ENCODE results near the gene CCDC6.
"Not testable (repeated sequence)": the region's sequence is repeated elsewhere in the genome, so short reads cannot be mapped to it uniquely, and the experiment has no call there.

The CCDC6 gene

GRCh38 chr10:59944339-59944935 is 38.1 kb upstream of the CCDC6 start:
- Histone ChIP-seq H3K27me3 (replicated peaks in 2 of 5; ENCODE audit: control insufficient read depth in 4 of 5, insufficient read depth in 5 of 5, low read length in 4 of 5) (no peaks in the 10 kb centered on the region), H3K27ac (ENCODE audit: insufficient read depth in 1 of 2, low read depth in 1 of 2, low read length in 2 of 2, poor library complexity in 1 of 2, severe bottlenecking in 2 of 2) (no peak overlapping the region), H3K4me3 (ENCODE audit: control insufficient read depth in 1 of 7, extremely low read depth in 1 of 7, insufficient read depth in 4 of 7, low read depth in 2 of 7, low read length in 6 of 7) (no peak overlapping the region), H3K9me3 (ENCODE audit: control extremely low read depth in 1 of 5, control insufficient read depth in 4 of 5, insufficient read depth in 2 of 5, low read depth in 1 of 5, low read length in 4 of 5) (no peaks in the 10 kb centered on the region), H3K36me3 (ENCODE audit: control insufficient read depth in 4 of 4, insufficient read depth in 4 of 4, low read length in 3 of 4) (no peaks in the 10 kb centered on the region), H3K4me1 (ENCODE audit: control extremely low read depth in 1 of 4, control insufficient read depth in 4 of 4, insufficient read depth in 4 of 4, low read length in 3 of 4) (no peaks in the 10 kb centered on the region)
- DNase-seq: no peak
- 95% methylated on average over 15 of the region's 16 CpGs for WGBS (ENCODE audit: insufficient coverage)
- POLR2A ChIA-PET: no interaction called here
- CTCF ChIA-PET: no interaction called here

- Histone ChIP-seq H3K4me3 (ENCODE audit: control insufficient read depth in 1 of 7, extremely low read depth in 1 of 7, insufficient read depth in 4 of 7, low read depth in 2 of 7, low read length in 6 of 7) (no peak overlapping the region), H3K4me1 (ENCODE audit: control extremely low read depth in 1 of 4, control insufficient read depth in 4 of 4, insufficient read depth in 4 of 4, low read length in 3 of 4) (no peaks in the 10 kb centered on the region), H3K9me3 (ENCODE audit: control extremely low read depth in 1 of 5, control insufficient read depth in 4 of 5, insufficient read depth in 2 of 5, low read depth in 1 of 5, low read length in 4 of 5) (no peaks in the 10 kb centered on the region), H3K36me3 (ENCODE audit: control insufficient read depth in 4 of 4, insufficient read depth in 4 of 4, low read length in 3 of 4) (no peaks in the 10 kb centered on the region), H3K27ac (ENCODE audit: insufficient read depth in 1 of 2, low read depth in 1 of 2, low read length in 2 of 2, poor library complexity in 1 of 2, severe bottlenecking in 2 of 2) (no peak overlapping the region), H3K27me3 (replicated peaks in 2 of 5; ENCODE audit: control insufficient read depth in 4 of 5, insufficient read depth in 5 of 5, low read length in 4 of 5) (no peaks in the 10 kb centered on the region)
- 96% methylated on average over 3 of the region's 4 CpGs for WGBS (ENCODE audit: insufficient coverage)
- ChIA-PET POLR2A (no interaction called here), CTCF (interaction anchor here (0.6 kb wide), 1 partner anchor 83 kb away, joined by 3 read pairs; no protein-coding TSS in a partner anchor)
- DNase-seq: no peak
Observed at GRCh38 chr10:59942556-59942955, 36.2 kb upstream of the CCDC6 start.

DNA sequence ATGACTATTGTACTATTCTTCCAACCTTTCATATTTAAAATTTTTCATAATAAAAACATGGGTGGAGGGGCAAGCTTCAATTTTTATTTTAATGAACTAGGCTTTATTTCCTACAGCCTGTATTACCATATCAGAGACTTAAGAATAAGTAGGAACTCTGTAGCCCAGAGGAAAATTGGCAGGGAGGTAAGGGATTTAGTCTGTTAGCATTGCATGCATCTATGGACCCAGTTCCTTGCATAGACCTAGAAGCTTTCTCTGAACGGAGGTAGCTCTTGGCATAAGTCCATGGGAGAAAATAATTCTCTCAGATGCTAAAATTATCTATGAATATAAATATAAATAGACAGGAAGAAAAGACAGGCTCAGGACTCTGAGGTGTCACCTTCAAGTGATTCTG is 31.4 kb upstream of the CCDC6 start:
- POLR2A ChIA-PET: no interaction called here
- no peak for DNase-seq
- no peaks in the 10 kb centered on the region for H3K36me3 ChIP-seq (ENCODE audit: control insufficient read depth in 4 of 4, insufficient read depth in 4 of 4, low read length in 3 of 4)
- H3K4me3 ChIP-seq (ENCODE audit: control insufficient read depth in 1 of 7, extremely low read depth in 1 of 7, insufficient read depth in 4 of 7, low read depth in 2 of 7, low read length in 6 of 7): no peak overlapping the region
- H3K27ac ChIP-seq (ENCODE audit: insufficient read depth in 1 of 2, low read depth in 1 of 2, low read length in 2 of 2, poor library complexity in 1 of 2, severe bottlenecking in 2 of 2): no peak overlapping the region
- no peaks in the 10 kb centered on the region for H3K9me3 ChIP-seq (ENCODE audit: control extremely low read depth in 1 of 5, control insufficient read depth in 4 of 5, insufficient read depth in 2 of 5, low read depth in 1 of 5, low read length in 4 of 5)
- H3K4me1 ChIP-seq (ENCODE audit: control extremely low read depth in 1 of 4, control insufficient read depth in 4 of 4, insufficient read depth in 4 of 4, low read length in 3 of 4): peaks cover 0 to 11% (median 0%) of the 10 kb centered on the region in 4 experiments
- CTCF ChIA-PET: interaction anchor here (1.2 kb wide), 1 partner anchor 10 kb away, joined by 4 read pairs; no protein-coding TSS in a partner anchor
- H3K27me3 ChIP-seq (replicated peaks in 2 of 5; ENCODE audit: control insufficient read depth in 4 of 5, insufficient read depth in 5 of 5, low read length in 4 of 5): no peaks in the 10 kb centered on the region
- no CpG with 5 or more reads among the region's 1 CpG for WGBS (ENCODE audit: insufficient coverage)

DNA sequence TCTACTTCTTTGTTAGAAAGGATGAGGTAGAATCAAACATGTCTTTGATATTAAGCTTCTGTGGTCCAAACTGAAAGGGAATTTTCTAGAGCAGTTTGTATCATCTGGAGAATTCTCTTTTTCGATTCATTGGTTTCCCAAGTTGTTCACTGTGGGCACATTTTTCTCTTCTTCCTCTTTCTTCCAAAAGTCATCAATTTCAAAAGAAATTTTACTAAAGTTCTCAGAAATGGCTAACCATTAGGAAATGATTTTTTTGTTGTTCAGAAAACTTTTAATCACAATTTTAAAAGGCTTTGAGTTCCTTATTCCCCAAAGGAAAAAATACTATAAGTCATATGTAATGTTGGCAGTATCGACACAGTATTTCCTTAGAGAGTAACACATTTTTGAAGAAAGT is 28.3 kb upstream of the CCDC6 start:
- POLR2A ChIA-PET: no interaction called here
- H3K9me3 ChIP-seq (ENCODE audit: control extremely low read depth in 1 of 5, control insufficient read depth in 4 of 5, insufficient read depth in 2 of 5, low read depth in 1 of 5, low read length in 4 of 5): peaks cover 0 to 2% (median 0%) of the 10 kb centered on the region in 5 experiments
- CTCF ChIA-PET: no interaction called here
- DNase-seq: no peak
- peaks cover 0 to 11% (median 0%) of the 10 kb centered on the region in 4 experiments for H3K4me1 ChIP-seq (ENCODE audit: control extremely low read depth in 1 of 4, control insufficient read depth in 4 of 4, insufficient read depth in 4 of 4, low read length in 3 of 4)
- H3K27me3 ChIP-seq (replicated peaks in 2 of 5; ENCODE audit: control insufficient read depth in 4 of 5, insufficient read depth in 5 of 5, low read length in 4 of 5): no peaks in the 10 kb centered on the region
- H3K4me3 ChIP-seq (ENCODE audit: control insufficient read depth in 1 of 7, extremely low read depth in 1 of 7, insufficient read depth in 4 of 7, low read depth in 2 of 7, low read length in 6 of 7): no peak overlapping the region
- WGBS (ENCODE audit: insufficient coverage): no CpG with 5 or more reads among the region's 2 CpGs
- no peak overlapping the region for H3K27ac ChIP-seq (ENCODE audit: insufficient read depth in 1 of 2, low read depth in 1 of 2, low read length in 2 of 2, poor library complexity in 1 of 2, severe bottlenecking in 2 of 2)
- H3K36me3 ChIP-seq (ENCODE audit: control insufficient read depth in 4 of 4, insufficient read depth in 4 of 4, low read length in 3 of 4): no peaks in the 10 kb centered on the region

DNA sequence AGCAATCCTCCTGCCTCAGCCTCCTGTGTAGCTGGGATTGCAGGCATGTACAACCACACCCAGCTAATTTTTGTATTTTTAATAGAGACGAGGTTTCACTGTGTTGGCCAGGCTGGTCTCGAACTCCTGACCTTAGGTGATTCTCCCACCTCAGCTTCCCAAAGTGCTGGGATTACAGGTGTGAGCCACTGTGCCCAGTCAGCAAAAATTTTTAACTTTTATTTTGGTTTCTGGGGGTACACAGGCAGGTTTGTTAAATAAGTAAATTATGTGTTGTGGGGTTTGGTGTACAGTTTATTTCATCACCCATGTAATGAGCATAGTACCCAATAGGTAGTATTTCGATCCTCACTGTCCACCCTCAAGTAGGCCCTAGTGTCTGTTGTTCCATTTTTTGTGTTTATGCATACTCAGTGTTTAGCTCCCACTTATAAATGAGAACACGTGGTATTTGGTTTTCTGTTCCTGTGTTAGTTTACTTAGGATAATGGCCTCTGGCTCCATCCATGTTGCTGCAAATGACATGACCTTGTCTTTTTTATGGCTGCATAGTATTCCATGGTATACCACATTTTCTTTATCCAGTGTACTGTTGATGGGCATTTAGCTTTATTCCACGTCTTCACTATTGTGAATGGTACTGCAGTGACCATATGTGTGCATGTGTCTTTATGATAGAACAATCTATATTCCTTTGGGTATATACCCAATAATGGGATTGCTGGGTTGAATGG is 24.6 kb upstream of the CCDC6 start:
- 91% methylated on average over 3 of the region's 5 CpGs for WGBS (ENCODE audit: insufficient coverage)
- DNase-seq; H3K9me3 ChIP-seq (ENCODE audit: control extremely low read depth in 1 of 5, control insufficient read depth in 4 of 5, insufficient read depth in 2 of 5, low read depth in 1 of 5, low read length in 4 of 5); H3K4me3 ChIP-seq (ENCODE audit: control insufficient read depth in 1 of 7, extremely low read depth in 1 of 7, insufficient read depth in 4 of 7, low read depth in 2 of 7, low read length in 6 of 7); H3K27me3 ChIP-seq (replicated peaks in 2 of 5; ENCODE audit: control insufficient read depth in 4 of 5, insufficient read depth in 5 of 5, low read length in 4 of 5); POLR2A ChIA-PET; H3K27ac ChIP-seq (ENCODE audit: insufficient read depth in 1 of 2, low read depth in 1 of 2, low read length in 2 of 2, poor library complexity in 1 of 2, severe bottlenecking in 2 of 2); H3K36me3 ChIP-seq (ENCODE audit: control insufficient read depth in 4 of 4, insufficient read depth in 4 of 4, low read length in 3 of 4): not testable (repeated sequence)
- peaks cover 0 to 11% (median 0%) of the 10 kb centered on the region in 4 experiments for H3K4me1 ChIP-seq (ENCODE audit: control extremely low read depth in 1 of 4, control insufficient read depth in 4 of 4, insufficient read depth in 4 of 4, low read length in 3 of 4)
- CTCF ChIA-PET: interaction anchor here (0.8 kb wide), 1 partner anchor 24 kb away, joined by 3 read pairs; the partner anchor contains the start of gene CCDC6

DNA sequence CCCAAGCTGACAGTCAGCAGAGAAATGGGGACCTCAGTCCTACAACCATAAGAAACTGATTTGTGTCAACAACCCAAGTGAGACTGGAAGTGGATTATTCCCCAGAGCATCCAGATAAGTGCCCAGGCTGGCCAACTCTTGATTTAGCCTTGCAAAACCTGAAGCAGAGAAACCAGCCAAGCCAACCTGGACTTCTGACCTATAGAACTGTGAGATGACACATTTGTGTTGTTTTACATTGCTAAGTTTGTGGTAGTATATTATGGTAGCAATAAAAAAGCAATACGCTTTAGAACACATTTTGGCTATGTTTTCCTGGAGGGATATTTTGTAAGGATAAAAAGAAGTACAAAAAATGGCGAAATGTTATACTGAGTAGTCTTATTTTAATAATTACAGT is 19.7 kb upstream of the CCDC6 start:
- Histone ChIP-seq H3K4me1 (ENCODE audit: control extremely low read depth in 1 of 4, control insufficient read depth in 4 of 4, insufficient read depth in 4 of 4, low read length in 3 of 4) (no peaks in the 10 kb centered on the region), H3K9me3 (ENCODE audit: control extremely low read depth in 1 of 5, control insufficient read depth in 4 of 5, insufficient read depth in 2 of 5, low read depth in 1 of 5, low read length in 4 of 5) (peaks cover 0 to 10% (median 3%) of the 10 kb centered on the region in 5 experiments), H3K27me3 (replicated peaks in 2 of 5; ENCODE audit: control insufficient read depth in 4 of 5, insufficient read depth in 5 of 5, low read length in 4 of 5) (no peaks in the 10 kb centered on the region), H3K36me3 (ENCODE audit: control insufficient read depth in 4 of 4, insufficient read depth in 4 of 4, low read length in 3 of 4) (no peaks in the 10 kb centered on the region), H3K4me3 (ENCODE audit: control insufficient read depth in 1 of 7, extremely low read depth in 1 of 7, insufficient read depth in 4 of 7, low read depth in 2 of 7, low read length in 6 of 7) (no peak overlapping the region), H3K27ac (ENCODE audit: insufficient read depth in 1 of 2, low read depth in 1 of 2, low read length in 2 of 2, poor library complexity in 1 of 2, severe bottlenecking in 2 of 2) (no peak overlapping the region)
- ChIA-PET CTCF (no interaction called here), POLR2A (no interaction called here)
- no peak for DNase-seq
- WGBS (ENCODE audit: insufficient coverage): no CpG with 5 or more reads among the region's 2 CpGs

DNA sequence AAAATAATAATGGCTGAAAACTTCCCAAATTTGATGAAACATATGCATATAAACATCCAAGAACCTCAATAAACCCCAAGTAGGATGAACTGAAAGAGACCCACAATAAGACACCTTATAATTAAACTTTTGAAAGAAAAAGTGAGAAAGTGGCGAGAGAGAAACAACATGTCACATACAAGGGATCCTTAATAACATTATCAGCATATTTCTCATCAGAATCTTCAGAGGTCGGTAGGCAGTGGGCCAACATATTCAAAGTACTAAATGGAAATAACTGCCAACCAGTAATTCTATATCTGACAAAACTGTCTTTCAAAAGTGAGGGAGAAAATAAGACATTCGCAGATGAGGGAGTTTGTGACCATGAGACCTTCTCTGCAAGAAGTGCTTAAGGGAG is 16.6 kb upstream of the CCDC6 start:
- Histone ChIP-seq H3K27me3 (replicated peaks in 2 of 5; ENCODE audit: control insufficient read depth in 4 of 5, insufficient read depth in 5 of 5, low read length in 4 of 5) (no peaks in the 10 kb centered on the region), H3K4me3 (ENCODE audit: control insufficient read depth in 1 of 7, extremely low read depth in 1 of 7, insufficient read depth in 4 of 7, low read depth in 2 of 7, low read length in 6 of 7) (no peak overlapping the region), H3K9me3 (ENCODE audit: control extremely low read depth in 1 of 5, control insufficient read depth in 4 of 5, insufficient read depth in 2 of 5, low read depth in 1 of 5, low read length in 4 of 5) (peaks cover 0 to 9% (median 3%) of the 10 kb centered on the region in 5 experiments), H3K27ac (ENCODE audit: insufficient read depth in 1 of 2, low read depth in 1 of 2, low read length in 2 of 2, poor library complexity in 1 of 2, severe bottlenecking in 2 of 2) (no peak overlapping the region), H3K4me1 (ENCODE audit: control extremely low read depth in 1 of 4, control insufficient read depth in 4 of 4, insufficient read depth in 4 of 4, low read length in 3 of 4) (no peaks in the 10 kb centered on the region), H3K36me3 (ENCODE audit: control insufficient read depth in 4 of 4, insufficient read depth in 4 of 4, low read length in 3 of 4) (no peaks in the 10 kb centered on the region)
- POLR2A ChIA-PET: interaction anchor here (0.7 kb wide), 1 partner anchor 81 kb away, joined by 3 read pairs; no protein-coding TSS in a partner anchor
- 100% methylated on average over 1 of the region's 3 CpGs for WGBS (ENCODE audit: insufficient coverage)
- DNase-seq: no peak
- CTCF ChIA-PET: no interaction called here
